Natural killer cell treated with Interleukin-12 subunit alpha and Interleukin-12 subunit beta and Interleukin-15 and Interleukin-18, amount 100 ng/mL, for 72 hours (primary cell): ENCODE data around the gene CEP70. TPM values are rescaled to one million over a fixed set of nuclear protein-coding genes. Genes with fewer than 3 reads are reported as not detected.
"Not testable (repeated sequence)": the region's sequence is repeated elsewhere in the genome, so short reads cannot be mapped to it uniquely, and the experiment has no call there.

Experiments
- ATAC-seq, 2 donors: fragments of 150-1000 bp; cut with Tn5 transposase in 1 of 2; sonication (Bioruptor Pico), chemical (Tn5 transposase) in 1 of 2; 2 replicates each; pipeline ENCODE4 v1.10.0; 2021
- DNase-seq: peaks from one replicate; pipeline ENCODE4 v3.0.0; 2022; ENCODE audit warnings: low spot score
- H3K27ac Mint-ChIP-seq, 2 donors: 1 replicate in 1 of 2; 2 replicates in 1 of 2; pipeline ENCODE4 v1.8.0; 2022; ENCODE audit warnings: mixed read lengths in 2 of 2, mild to moderate bottlenecking in 1 of 2, moderate library complexity in 1 of 2
- H3K27me3 Mint-ChIP-seq, 2 donors: 1 replicate in 1 of 2; 2 replicates in 1 of 2; pipeline ENCODE4 v1.8.0; 2022; ENCODE audit warnings: mixed read lengths in 2 of 2
- H3K36me3 Mint-ChIP-seq: one replicate; pipeline ENCODE4 v1.8.0; 2022; ENCODE audit warnings: mixed read lengths
- H3K4me1 Mint-ChIP-seq, 2 donors: 1 replicate in 1 of 2; 2 replicates in 1 of 2; pipeline ENCODE4 v1.8.0; 2022; ENCODE audit warnings: low read depth in 2 of 2, mixed read lengths in 2 of 2, mild to moderate bottlenecking in 1 of 2
- H3K4me3 Mint-ChIP-seq: one replicate; pipeline ENCODE4 v1.8.0; 2022; ENCODE audit warnings: mixed read lengths
- H3K9me3 Mint-ChIP-seq: 2 replicates; pipeline ENCODE4 v1.8.0; 2022; ENCODE audit warnings: mixed read lengths
- total RNA-seq, 2 donors: library from RNA; stranded (reverse); gene quantifications; one replicate each; pipeline ENCODE4 v1.2.3, GENCODE V29; 2022

CEP70 gene
- total RNA-seq, 2 donors from 2014 or later = 9.9 to 10.5 TPM

- DNase-seq (no peak), ATAC-seq (peak; percentile 52 to 85)
- Mint-ChIP-seq H3K27me3 (no peaks in the 10 kb centered on the region), H3K9me3 (peaks cover 3% of the 10 kb centered on the region), H3K4me1 (peaks cover 5 to 7% of the 10 kb centered on the region in 2 donors), H3K4me3 (no peak overlapping the region), H3K27ac (no peak overlapping the region), H3K36me3 (peaks cover 6% of the 10 kb centered on the region)
Observed at GRCh38 chr3:138513090-138513843, 80.8 kb downstream of the CEP70 start.

GRCh38 chr3:138511945-138512344 lies 82.1 kb downstream of the CEP70 start:
- H3K27ac Mint-ChIP-seq = no peak overlapping the region
- peaks cover 5 to 7% of the 10 kb centered on the region in 2 donors for H3K4me1 Mint-ChIP-seq
- DNase-seq = no peak
- peaks cover 3% of the 10 kb centered on the region for H3K36me3 Mint-ChIP-seq
- ATAC-seq = no peak
- no peaks in the 10 kb centered on the region for H3K27me3 Mint-ChIP-seq
- no peak overlapping the region for H3K4me3 Mint-ChIP-seq
- peaks cover 3% of the 10 kb centered on the region for H3K9me3 Mint-ChIP-seq

- peaks cover 5 to 7% of the 10 kb centered on the region in 2 donors for H3K4me1 Mint-ChIP-seq
- no peak overlapping the region for H3K4me3 Mint-ChIP-seq
- no peaks in the 10 kb centered on the region for H3K27me3 Mint-ChIP-seq
- no peak for ATAC-seq
- no peaks in the 10 kb centered on the region for H3K36me3 Mint-ChIP-seq
- DNase-seq = no peak
- no peaks in the 10 kb centered on the region for H3K9me3 Mint-ChIP-seq
- no peak overlapping the region for H3K27ac Mint-ChIP-seq
Observed at GRCh38 chr3:138509586-138509985, 84.5 kb downstream of the CEP70 start.

- no peak overlapping the region for H3K27ac Mint-ChIP-seq
- H3K27me3 Mint-ChIP-seq = no peaks in the 10 kb centered on the region
- no peaks in the 10 kb centered on the region for H3K36me3 Mint-ChIP-seq
- no peaks in the 10 kb centered on the region for H3K4me1 Mint-ChIP-seq
- H3K4me3 Mint-ChIP-seq = no peak overlapping the region
- no peaks in the 10 kb centered on the region for H3K9me3 Mint-ChIP-seq
- no peak for ATAC-seq
- no peak for DNase-seq
Observed at GRCh38 chr3:138507524-138507923, 86.5 kb downstream of the CEP70 start.

GRCh38 chr3:138498991-138499390 lies 95.1 kb downstream of the CEP70 start:
- ATAC-seq (no peak), DNase-seq (no peak)
- H3K9me3 Mint-ChIP-seq = no peaks in the 10 kb centered on the region
- no peaks in the 10 kb centered on the region for H3K36me3 Mint-ChIP-seq
- no peak overlapping the region for H3K4me3 Mint-ChIP-seq
- peaks cover 0 to 7% of the 10 kb centered on the region in 2 donors for H3K4me1 Mint-ChIP-seq
- no peak overlapping the region for H3K27ac Mint-ChIP-seq
- no peaks in the 10 kb centered on the region for H3K27me3 Mint-ChIP-seq

- Mint-ChIP-seq H3K4me3 (no peak overlapping the region), H3K4me1 (peaks cover 0 to 9% of the 10 kb centered on the region in 2 donors), H3K9me3 (no peaks in the 10 kb centered on the region), H3K36me3 (no peaks in the 10 kb centered on the region), H3K27ac (no peak overlapping the region), H3K27me3 (no peaks in the 10 kb centered on the region)
- no peak for ATAC-seq
- DNase-seq = no peak
Observed at GRCh38 chr3:138497851-138498250, 96.2 kb downstream of the CEP70 start.

GRCh38 chr3:138497021-138497420 lies 97.0 kb downstream of the CEP70 start:
- Mint-ChIP-seq H3K36me3 (no peaks in the 10 kb centered on the region), H3K4me3 (no peak overlapping the region), H3K27ac (no peak overlapping the region), H3K27me3 (no peaks in the 10 kb centered on the region), H3K9me3 (peaks cover under 1% of the 10 kb centered on the region), H3K4me1 (peaks cover under 1 to 9% of the 10 kb centered on the region in 2 donors)
- DNase-seq (no peak), ATAC-seq (no peak)

- peaks cover 3% of the 10 kb centered on the region for H3K9me3 Mint-ChIP-seq
- no peak overlapping the region for H3K4me3 Mint-ChIP-seq
- DNase-seq (no peak), ATAC-seq (no peak)
- H3K36me3 Mint-ChIP-seq = peaks cover under 1% of the 10 kb centered on the region
- H3K27ac Mint-ChIP-seq = no peak overlapping the region
- H3K4me1 Mint-ChIP-seq = peaks cover 2 to 9% of the 10 kb centered on the region in 2 donors
- no peaks in the 10 kb centered on the region for H3K27me3 Mint-ChIP-seq
Observed at GRCh38 chr3:138496436-138496835, 97.6 kb downstream of the CEP70 start.

- ATAC-seq, H3K36me3 Mint-ChIP-seq, H3K9me3 Mint-ChIP-seq, H3K4me1 Mint-ChIP-seq, H3K27me3 Mint-ChIP-seq, DNase-seq, H3K4me3 Mint-ChIP-seq, H3K27ac Mint-ChIP-seq: not testable (repeated sequence)
Observed at GRCh38 chr3:138495638-138496037, 98.4 kb downstream of the CEP70 start.

- no peak overlapping the region for H3K4me3 Mint-ChIP-seq
- no peak for DNase-seq
- H3K27ac Mint-ChIP-seq = peak overlapping the region in 1 of 2 donors; percentile 54
- H3K4me1 Mint-ChIP-seq = peaks cover 2 to 9% of the 10 kb centered on the region in 2 donors
- H3K27me3 Mint-ChIP-seq = no peaks in the 10 kb centered on the region
- peaks cover 9% of the 10 kb centered on the region for H3K36me3 Mint-ChIP-seq
- peaks cover 6% of the 10 kb centered on the region for H3K9me3 Mint-ChIP-seq
- ATAC-seq = no peak
Observed at GRCh38 chr3:138494607-138494929, 99.5 kb downstream of the CEP70 start.

- H3K27ac Mint-ChIP-seq = peak overlapping the region in 1 of 2 donors; percentile 54
- peaks cover 8% of the 10 kb centered on the region for H3K9me3 Mint-ChIP-seq
- DNase-seq (no peak), ATAC-seq (peak in 1 of 2 donors; percentile 46)
- peaks cover 15% of the 10 kb centered on the region for H3K36me3 Mint-ChIP-seq
- H3K27me3 Mint-ChIP-seq = no peaks in the 10 kb centered on the region
- H3K4me3 Mint-ChIP-seq = no peak overlapping the region
- H3K4me1 Mint-ChIP-seq = peaks cover 2 to 9% of the 10 kb centered on the region in 2 donors
Observed at GRCh38 chr3:138493804-138494606, 100.1 kb downstream of the CEP70 start.

GRCh38 chr3:138492980-138493675 lies 100.9 kb downstream of the CEP70 start:
- DNase-seq = no peak
- Mint-ChIP-seq H3K27me3 (no peaks in the 10 kb centered on the region), H3K27ac (no peak overlapping the region)

GRCh38 chr3:138491971-138492370 lies 102.1 kb downstream of the CEP70 start:
- Mint-ChIP-seq H3K36me3 (peaks cover 30% of the 10 kb centered on the region), H3K27ac (no peak overlapping the region), H3K27me3 (no peaks in the 10 kb centered on the region), H3K4me3 (no peak overlapping the region), H3K9me3 (peaks cover 19% of the 10 kb centered on the region), H3K4me1 (peaks cover 2 to 9% of the 10 kb centered on the region in 2 donors)
- no peak for DNase-seq
- no peak for ATAC-seq

More at GRCh38 chr3:138492980-138493675, 100.9 kb downstream of the CEP70 start:
- H3K4me3 Mint-ChIP-seq = no peak overlapping the region
- H3K4me1 Mint-ChIP-seq = peaks cover 2 to 9% of the 10 kb centered on the region in 2 donors
- no peak for ATAC-seq
- H3K9me3 Mint-ChIP-seq = peaks cover 13% of the 10 kb centered on the region
- peaks cover 20% of the 10 kb centered on the region for H3K36me3 Mint-ChIP-seq

GRCh38 chr3:138486580-138486979 lies 107.5 kb downstream of the CEP70 start:
- not testable (repeated sequence) for DNase-seq, ATAC-seq, H3K4me3 Mint-ChIP-seq, H3K27me3 Mint-ChIP-seq, H3K27ac Mint-ChIP-seq, H3K4me1 Mint-ChIP-seq
- peaks cover 25% of the 10 kb centered on the region for H3K9me3 Mint-ChIP-seq
- H3K36me3 Mint-ChIP-seq = peaks cover 44% of the 10 kb centered on the region
